Cerebellar cortex (tissue), 1 donor: ENCODE measurements around the gene ZNF709.
"Not testable (repeated sequence)": the region's sequence is repeated elsewhere in the genome, so short reads cannot be mapped to it uniquely, and the experiment has no call there.

Source experiments
- DNase-seq: peaks from one replicate; pipeline ENCODE4 v3.0.0-alpha.2; 2015; ENCODE audit warnings: low spot score

The ZNF709 gene

GRCh38 chr19:12453495-12453894, 31.1 kb downstream of the ZNF709 start:
- DNase-seq: no peak

GRCh38 chr19:12450844-12451243, 33.8 kb downstream of the ZNF709 start:
- no peak for DNase-seq

- no peak for DNase-seq
Measured at GRCh38 chr19:12448808-12449207, 35.8 kb downstream of the ZNF709 start.

- DNase-seq: peak; percentile 99
Measured at GRCh38 chr19:12440541-12441316, 43.9 kb downstream of the ZNF709 start, which contains the start of gene ZNF443. ZNF443 (minus strand) TSS chr19:12441021; CDS start chr19:12440914, 107 bp downstream.

GRCh38 chr19:12439686-12440540, 44.7 kb downstream of the ZNF709 start:
- peak; percentile 15 for DNase-seq

GRCh38 chr19:12430726-12431299, 53.8 kb downstream of the ZNF709 start:
- not testable (repeated sequence) for DNase-seq

GRCh38 chr19:12425888-12426274, 58.7 kb downstream of the ZNF709 start:
- DNase-seq: no peak

GRCh38 chr19:12425236-12425887, 59.3 kb downstream of the ZNF709 start:
- no peak for DNase-seq

GRCh38 chr19:12417273-12417672, 67.3 kb downstream of the ZNF709 start:
- DNase-seq: not testable (repeated sequence)

GRCh38 chr19:12411893-12412292, 72.7 kb downstream of the ZNF709 start:
- DNase-seq: no peak
